ENCODE data around the gene ABCA2. TPM values are rescaled to one million over a fixed set of nuclear protein-coding genes. Genes with fewer than 3 reads are reported as not detected.

ABCA2 gene
- total RNA-seq, 1 experiment from 2014 or later, result 114 TPM

DNA sequence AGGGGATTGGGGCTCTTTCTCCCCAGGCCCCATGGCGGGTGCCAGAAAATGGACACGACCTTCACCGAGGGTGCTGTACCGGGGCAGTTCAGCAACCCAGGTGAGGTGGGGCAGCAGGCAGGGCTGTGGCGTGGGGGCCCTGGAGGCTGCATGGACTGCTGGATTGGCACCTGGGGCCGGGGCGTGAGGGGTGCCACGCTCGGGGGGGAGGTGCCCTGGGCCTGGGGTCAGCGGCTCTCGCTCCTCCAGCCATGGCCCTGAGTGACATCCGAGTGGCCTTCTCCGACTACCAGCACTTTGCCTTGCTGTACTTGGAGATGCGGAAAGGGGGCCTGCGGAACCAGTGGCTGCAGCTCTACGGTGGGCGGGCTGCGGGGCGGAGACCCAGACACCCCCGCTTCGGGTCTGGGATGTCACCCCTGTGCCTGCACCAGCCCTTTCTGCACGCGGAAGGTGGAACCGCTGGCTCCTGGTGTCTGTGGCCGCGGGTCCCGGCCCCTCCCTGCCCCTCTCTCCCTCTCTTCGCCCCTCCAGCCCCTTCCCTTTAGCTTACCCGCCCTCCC is 43.5 kb downstream of the ABCA2 start:
- H3K4me2 ChIP-seq (ENCODE audit: low read length), result no peak overlapping the region
- POLR2A ChIA-PET, result no interaction called here
- no peak overlapping the region for H3K27ac ChIP-seq (ENCODE audit: low read depth, low read length)

More for the DNA sequence above, 43.5 kb downstream of the ABCA2 start:
- H3K9me2 ChIP-seq (ENCODE audit: insufficient read depth), result no peaks in the 10 kb centered on the region
- RAD21 ChIA-PET (ENCODE audit: low non-redundant PET in 1 of 2, low total read pairs in 2 of 2, uncharacterized antibody in 2 of 2, unreplicated experiment in 2 of 2), result no interaction called here
- no TSS peak for BruUV-seq (replicated peaks)
- no peaks in the 10 kb centered on the region for H3K27me3 ChIP-seq (ENCODE audit: insufficient read depth, low read length)
- no peaks in the 10 kb centered on the region for H3K79me2 ChIP-seq (ENCODE audit: insufficient read depth, low read length)
- intact Hi-C loops (cut with micrococcal nuclease), result no loop called here
- H3K4me3 ChIP-seq (replicated peaks in 1 of 2; ENCODE audit: low read depth in 1 of 2, low read length in 2 of 2), result no peak overlapping the region
- DNase-seq (ENCODE audit: low read depth, low spot score), result no peak
- no peak overlapping the region for H2AFZ ChIP-seq (ENCODE audit: low read depth, low read length, poor library complexity, severe bottlenecking)
- no peaks in the 10 kb centered on the region for H3K4me1 ChIP-seq (ENCODE audit: control insufficient read depth in 1 of 2, insufficient read depth in 2 of 2, low read length in 2 of 2)
- no peak overlapping the region for H3K9ac ChIP-seq (ENCODE audit: low read length)
- no peaks in the 10 kb centered on the region for H3K36me3 ChIP-seq (ENCODE audit: control insufficient read depth in 1 of 2, insufficient read depth in 2 of 2, low read length in 2 of 2)
- no peak for ATAC-seq
- no peaks in the 10 kb centered on the region for H4K20me1 ChIP-seq (ENCODE audit: insufficient read depth)
- TF ChIP-seq, protein P1, sequence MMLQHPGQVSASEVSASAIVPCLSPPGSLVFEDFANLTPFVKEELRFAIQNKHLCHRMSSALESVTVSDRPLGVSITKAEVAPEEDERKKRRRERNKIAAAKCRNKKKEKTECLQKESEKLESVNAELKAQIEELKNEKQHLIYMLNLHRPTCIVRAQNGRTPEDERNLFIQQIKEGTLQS (IDR thresholded peaks at IDR 0.05), result no peak
- TF ChIP-seq RAD21 (IDR thresholded peaks at IDR 0.05; ENCODE audit: low read depth) (no peak), ZNF274 (IDR thresholded peaks at IDR 0.05; ENCODE audit: low read depth, low read length) (no peak), CBX3 (IDR thresholded peaks at IDR 0.05; ENCODE audit: low read depth) (no peak), SP1 (IDR thresholded peaks at IDR 0.05; ENCODE audit: low read depth) (no peak), FOSL1 (IDR thresholded peaks at IDR 0.05; ENCODE audit: low read depth) (no peak)
- TF ChIP-seq, protein P2, sequence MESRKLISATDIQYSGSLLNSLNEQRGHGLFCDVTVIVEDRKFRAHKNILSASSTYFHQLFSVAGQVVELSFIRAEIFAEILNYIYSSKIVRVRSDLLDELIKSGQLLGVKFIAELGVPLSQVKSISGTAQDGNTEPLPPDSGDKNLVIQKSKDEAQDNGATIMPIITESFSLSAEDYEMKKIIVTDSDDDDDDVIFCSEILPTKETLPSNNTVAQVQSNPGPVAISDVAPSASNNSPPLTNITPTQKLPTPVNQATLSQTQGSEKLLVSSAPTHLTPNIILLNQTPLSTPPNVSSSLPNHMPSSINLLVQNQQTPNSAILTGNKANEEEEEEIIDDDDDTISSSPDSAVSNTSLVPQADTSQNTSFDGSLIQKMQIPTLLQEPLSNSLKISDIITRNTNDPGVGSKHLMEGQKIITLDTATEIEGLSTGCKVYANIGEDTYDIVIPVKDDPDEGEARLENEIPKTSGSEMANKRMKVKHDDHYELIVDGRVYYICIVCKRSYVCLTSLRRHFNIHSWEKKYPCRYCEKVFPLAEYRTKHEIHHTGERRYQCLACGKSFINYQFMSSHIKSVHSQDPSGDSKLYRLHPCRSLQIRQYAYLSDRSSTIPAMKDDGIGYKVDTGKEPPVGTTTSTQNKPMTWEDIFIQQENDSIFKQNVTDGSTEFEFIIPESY (IDR thresholded peaks at IDR 0.05; ENCODE audit: extremely low read depth, insufficient replicate concordance, low read length), result no peak
- TF ChIP-seq, protein P3, sequence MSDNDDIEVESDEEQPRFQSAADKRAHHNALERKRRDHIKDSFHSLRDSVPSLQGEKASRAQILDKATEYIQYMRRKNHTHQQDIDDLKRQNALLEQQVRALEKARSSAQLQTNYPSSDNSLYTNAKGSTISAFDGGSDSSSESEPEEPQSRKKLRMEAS (IDR thresholded peaks at IDR 0.05), result no peak
- TF ChIP-seq, protein P4, sequence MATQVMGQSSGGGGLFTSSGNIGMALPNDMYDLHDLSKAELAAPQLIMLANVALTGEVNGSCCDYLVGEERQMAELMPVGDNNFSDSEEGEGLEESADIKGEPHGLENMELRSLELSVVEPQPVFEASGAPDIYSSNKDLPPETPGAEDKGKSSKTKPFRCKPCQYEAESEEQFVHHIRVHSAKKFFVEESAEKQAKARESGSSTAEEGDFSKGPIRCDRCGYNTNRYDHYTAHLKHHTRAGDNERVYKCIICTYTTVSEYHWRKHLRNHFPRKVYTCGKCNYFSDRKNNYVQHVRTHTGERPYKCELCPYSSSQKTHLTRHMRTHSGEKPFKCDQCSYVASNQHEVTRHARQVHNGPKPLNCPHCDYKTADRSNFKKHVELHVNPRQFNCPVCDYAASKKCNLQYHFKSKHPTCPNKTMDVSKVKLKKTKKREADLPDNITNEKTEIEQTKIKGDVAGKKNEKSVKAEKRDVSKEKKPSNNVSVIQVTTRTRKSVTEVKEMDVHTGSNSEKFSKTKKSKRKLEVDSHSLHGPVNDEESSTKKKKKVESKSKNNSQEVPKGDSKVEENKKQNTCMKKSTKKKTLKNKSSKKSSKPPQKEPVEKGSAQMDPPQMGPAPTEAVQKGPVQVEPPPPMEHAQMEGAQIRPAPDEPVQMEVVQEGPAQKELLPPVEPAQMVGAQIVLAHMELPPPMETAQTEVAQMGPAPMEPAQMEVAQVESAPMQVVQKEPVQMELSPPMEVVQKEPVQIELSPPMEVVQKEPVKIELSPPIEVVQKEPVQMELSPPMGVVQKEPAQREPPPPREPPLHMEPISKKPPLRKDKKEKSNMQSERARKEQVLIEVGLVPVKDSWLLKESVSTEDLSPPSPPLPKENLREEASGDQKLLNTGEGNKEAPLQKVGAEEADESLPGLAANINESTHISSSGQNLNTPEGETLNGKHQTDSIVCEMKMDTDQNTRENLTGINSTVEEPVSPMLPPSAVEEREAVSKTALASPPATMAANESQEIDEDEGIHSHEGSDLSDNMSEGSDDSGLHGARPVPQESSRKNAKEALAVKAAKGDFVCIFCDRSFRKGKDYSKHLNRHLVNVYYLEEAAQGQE (IDR thresholded peaks at IDR 0.05; ENCODE audit: low read depth), result no peak
- CTCF ChIA-PET, result no interaction called here
- no peaks in the 10 kb centered on the region for H3K9me3 ChIP-seq (ENCODE audit: control insufficient read depth in 1 of 2, insufficient read depth in 1 of 2, low read depth in 1 of 2, low read length in 2 of 2)

Measured in HCT116 (cell line).